HG02938 (cell line): ENCODE results near the gene OPCML.

Experiments used
- ATAC-seq: cut with Tn5 transposase; IDR thresholded peaks from one replicate; pipeline ENCODE4 v1.9.1; 2021; ENCODE audit warnings: mild to moderate bottlenecking, moderate library complexity; ENCODE audit not compliant: unreplicated experiment

Gene OPCML

DNA sequence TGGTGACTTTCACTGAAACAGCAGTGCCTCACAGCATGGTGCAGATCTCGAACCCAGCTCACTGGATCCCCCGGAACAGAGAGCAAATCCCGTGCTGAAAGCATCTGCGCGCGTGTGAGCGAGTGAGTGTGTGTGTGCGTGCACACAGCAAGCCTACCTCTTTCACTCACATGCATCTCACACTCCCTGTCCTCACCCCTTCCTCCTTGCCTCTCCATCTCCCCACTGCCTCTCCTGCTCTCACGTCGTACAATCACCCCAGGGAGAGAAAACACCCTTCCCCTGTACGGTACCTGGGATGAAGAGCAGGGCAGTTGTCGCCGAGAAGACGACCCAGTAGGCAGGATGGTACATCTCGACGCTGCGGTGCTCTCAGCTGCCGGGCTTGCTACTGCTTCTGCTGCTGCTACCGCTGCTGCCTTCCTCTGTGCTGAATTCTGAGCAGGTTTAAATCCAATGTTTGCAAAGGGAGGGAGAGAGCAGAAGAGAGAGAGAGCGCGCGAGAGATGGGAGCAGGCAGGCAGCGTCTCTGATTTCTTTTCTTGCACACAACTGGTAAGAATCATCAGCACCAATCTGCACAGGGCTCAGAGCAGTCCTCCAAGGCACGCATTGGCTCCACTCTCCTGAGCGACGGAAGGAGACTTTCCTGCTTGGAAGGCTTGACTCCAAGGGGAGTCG is at the start of gene OPCML:
Gene OPCML, minus strand, starts transcription at position 531 of the 681 bp plus-strand sequence.
- no peak for ATAC-seq

- ATAC-seq, result no peak
Observed at GRCh38 chr11:133581091-133581490, 48.8 kb upstream of the OPCML start.

- no peak for ATAC-seq
Observed at GRCh38 chr11:133579165-133580031, 47.1 kb upstream of the OPCML start.

DNA sequence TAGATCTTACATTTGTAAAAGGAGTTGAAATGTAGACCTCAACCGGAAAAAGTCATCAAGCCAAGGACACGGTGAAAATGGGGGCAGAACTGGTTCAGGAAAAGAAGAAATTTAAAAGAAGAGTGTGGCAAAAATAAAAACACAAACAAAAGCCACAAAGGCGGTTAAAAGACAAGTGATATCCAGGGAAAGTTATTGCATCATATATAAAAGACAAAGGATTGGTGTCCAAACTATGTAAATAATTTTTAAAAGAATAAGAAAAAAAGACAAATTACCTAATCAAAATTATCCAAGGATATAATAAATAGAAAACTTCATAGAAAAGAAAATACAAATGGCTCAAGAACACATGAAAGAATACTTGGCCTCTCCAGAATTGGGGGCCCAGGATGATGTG is 45.1 kb upstream of the OPCML start:
- ATAC-seq, result no peak

DNA sequence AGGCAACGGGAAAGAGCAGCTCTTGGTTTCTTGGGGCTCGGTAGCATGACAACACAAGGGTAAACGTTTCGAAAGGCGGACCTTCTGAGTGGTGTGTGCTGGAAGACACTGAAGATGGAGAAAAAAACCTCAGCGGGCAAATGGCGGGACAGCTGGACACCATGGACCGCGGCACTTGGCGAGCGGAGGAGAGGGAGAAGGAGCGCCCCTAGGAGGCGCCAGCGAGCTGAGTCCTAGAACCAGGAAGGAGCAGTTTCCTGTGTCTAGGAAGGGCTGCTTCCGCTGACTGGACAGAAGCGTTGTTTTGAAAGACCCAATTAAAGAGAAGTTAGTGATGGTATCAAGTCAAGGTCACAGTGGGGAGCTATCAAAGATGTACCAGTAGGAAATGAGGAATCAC is 44.0 kb upstream of the OPCML start:
- ATAC-seq, result no peak

- no peak for ATAC-seq
Observed at GRCh38 chr11:133573081-133573480, 40.8 kb upstream of the OPCML start.

GRCh38 chr11:133570376-133570775 is 38.1 kb upstream of the OPCML start:
- ATAC-seq, result no peak

DNA sequence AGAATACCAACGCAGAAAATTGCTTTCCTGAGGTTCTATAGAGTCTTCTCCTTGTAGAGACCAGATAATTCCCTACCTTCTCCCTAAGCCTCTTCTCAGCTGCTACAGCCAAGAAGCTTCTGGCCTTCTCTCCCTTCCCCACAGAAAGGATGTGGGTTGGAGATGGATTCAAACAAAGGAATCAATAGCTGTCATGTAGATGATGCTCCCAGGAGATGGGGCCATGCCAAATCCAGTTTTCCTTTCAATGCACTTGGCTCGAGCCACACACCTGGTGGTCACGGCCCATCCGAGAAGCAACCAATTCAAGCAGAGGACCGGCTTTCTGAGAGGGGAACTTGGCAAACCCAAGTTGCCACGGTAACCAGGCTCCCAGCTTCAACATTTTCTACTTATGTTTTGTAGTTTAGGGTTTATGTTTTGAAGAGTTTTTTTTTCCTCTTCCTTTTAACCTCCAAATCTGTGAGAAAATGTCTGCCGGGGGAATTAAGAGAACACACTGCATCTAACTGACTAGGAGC is 31.3 kb upstream of the OPCML start:
- no peak for ATAC-seq

GRCh38 chr11:133560472-133560855 is 28.2 kb upstream of the OPCML start:
- no peak for ATAC-seq

DNA sequence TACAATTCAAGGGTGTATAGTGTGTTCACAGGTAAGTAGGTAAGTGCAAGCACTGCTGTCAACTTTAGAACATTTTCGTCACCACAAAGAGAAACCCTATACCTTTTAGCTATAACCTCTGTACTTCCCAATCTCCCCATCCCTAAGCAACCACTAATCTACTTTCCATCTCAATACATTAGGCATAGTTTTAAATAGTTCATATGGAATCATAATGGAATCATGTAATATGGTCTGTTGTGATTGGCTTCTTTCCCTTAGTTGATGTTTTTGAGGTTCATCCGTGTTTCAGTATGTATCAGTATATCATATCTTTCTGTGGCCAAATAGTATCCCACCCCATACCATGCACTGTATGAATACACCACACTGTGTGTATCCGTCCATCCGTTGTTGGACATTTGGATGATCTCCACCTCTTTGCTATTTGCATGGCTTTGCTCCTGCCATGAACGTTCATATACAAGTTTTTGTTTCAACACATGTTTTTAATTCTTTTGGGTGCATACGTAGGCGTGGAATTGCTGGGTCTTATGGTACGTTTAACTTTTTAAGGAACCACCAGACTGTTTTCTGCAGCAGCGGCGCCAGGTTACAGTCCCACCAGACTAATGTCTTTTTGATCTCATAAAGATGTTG is 27.7 kb upstream of the OPCML start:
- ATAC-seq, result no peak

- no peak for ATAC-seq
Observed at GRCh38 chr11:133559382-133559781, 27.1 kb upstream of the OPCML start.

GRCh38 chr11:133555034-133555433 is 22.7 kb upstream of the OPCML start:
- ATAC-seq, result no peak

- ATAC-seq, result no peak
Observed at GRCh38 chr11:133553885-133554740, 21.8 kb upstream of the OPCML start.

DNA sequence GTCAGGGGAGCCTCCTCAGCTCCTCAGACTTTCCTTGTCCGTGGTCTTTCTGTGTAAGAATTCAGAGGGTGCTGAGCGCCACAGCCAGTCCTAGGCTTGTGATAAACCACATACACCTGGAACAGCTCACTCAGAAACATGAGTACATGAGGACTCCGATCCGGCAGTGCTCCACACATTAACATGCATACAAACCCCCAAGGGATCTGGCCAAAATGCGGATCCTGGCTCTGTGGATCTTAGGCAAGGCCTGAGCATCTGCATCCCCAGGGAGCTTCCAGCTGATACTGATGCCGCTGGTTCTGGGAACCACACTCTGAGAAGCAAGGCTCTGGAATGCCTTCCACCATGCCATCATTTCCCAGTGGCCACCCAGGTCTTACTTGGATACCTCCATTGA is 20.6 kb upstream of the OPCML start:
- ATAC-seq, result no peak

DNA sequence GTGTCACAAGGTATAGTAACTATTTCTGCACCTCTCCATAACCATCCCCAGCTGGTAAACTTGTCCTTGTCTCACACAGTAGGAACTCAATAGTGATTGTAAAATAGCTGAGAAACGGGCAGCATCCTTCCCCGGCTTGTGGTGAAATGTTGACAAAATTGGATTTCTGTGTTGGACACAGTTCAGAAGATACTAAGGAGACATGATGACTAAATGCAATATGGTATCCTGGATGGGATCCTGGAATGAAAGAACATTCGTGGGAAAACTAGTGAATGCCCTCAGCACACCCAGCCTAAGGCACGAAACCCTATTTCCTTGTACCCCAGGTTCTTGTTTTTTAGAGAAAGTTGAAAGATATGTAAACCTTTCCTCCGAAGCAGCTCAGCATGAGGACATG is 18.8 kb upstream of the OPCML start:
- ATAC-seq, result no peak

DNA sequence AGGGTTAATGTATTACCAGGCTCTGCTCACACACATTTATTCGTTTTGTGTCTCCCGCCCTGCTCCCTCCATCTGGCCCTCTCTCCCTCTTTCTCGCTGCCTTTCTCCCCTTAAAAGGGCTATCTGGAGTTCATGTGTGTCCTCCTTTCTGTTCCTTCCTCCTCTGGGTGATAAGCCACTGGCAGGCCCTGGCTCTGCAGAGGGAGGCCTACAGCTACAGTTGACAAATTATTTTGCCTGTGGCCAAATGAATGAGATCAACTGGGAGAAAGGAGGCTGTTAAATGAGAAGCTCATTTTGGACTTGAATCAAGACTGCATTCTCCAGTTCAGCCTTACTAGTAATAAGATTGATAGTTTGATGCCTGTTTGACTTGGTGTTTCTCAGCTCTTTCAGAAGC is 17.5 kb upstream of the OPCML start:
- ATAC-seq, result no peak

DNA sequence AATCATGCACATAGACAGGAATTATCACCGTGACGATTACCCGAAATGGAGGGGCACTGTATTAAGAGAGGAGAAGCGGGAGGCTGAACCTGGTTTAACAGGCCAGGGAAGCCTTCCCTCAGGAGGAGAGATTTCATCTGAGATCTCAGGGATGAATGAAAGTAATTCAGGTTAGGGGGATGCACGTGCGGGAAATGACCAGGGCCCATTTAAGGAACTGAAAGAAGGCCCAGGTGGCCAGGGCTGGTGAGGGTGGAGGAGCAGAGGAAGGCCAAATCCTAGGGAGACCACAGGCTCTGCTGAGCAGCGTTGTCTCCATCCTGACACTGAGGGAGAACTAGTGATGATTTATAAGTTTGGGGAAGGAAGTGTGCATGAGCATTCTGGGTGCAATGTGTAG is 16.3 kb upstream of the OPCML start:
- no peak for ATAC-seq

- no peak for ATAC-seq
Observed at GRCh38 chr11:133547808-133548494, 15.7 kb upstream of the OPCML start.

DNA sequence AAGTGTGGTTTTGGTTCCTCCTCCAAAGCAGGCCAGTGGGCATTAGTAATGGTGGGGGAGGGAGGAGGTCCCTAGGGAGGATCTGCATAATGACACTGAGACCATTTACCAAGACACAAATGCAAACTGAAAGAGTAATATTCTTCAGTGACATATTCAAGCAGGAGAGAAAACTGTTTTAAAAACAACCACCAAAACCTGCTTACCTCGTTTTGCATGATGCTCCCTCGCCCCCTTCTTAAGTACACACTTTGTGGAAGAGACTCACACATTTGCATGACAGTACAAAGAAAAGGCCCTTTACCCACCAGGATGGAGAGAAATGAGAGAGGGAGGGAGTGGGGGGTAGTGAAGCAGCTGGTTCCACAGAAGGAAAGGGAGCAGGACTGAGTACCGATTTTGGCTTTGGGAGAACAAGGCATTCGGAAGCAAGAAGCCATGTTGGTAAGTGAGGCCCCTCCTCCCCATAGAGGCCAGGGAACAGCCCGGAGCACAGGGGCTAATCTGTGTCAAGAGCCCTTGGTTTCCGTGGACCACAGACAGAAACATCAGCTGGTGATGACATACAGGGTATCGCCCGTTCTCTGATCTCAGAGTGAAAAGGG is 13.0 kb upstream of the OPCML start:
- no peak for ATAC-seq

DNA sequence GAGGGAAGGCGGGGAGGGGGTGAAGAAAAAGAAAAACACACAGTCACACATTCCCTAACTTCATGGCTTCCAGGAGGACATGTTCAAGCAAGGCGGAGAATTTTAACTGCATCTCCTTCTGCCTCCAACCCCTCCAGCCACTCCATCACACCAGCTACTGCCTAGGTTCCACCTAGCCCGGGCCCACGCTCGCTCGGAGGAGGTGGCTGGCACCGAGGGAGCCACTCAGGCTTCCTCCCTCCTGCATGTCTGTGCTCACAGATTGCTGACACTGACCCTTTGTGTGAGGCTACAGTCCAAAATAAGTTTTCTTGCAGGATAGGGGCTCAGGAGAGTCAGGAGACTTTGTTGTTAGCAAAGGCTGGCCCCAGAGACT is 9.4 kb upstream of the OPCML start:
- no peak for ATAC-seq
